ENCODE data around the gene MYOG. TPM values are rescaled to one million over a fixed set of nuclear protein-coding genes. Genes with fewer than 3 reads are reported as not detected.

The MYOG gene
- total and polyA plus RNA-seq, 2 of the 13 experiments (the other 11 are each of a cell fraction or from before 2014, with no cell fraction given), result not detected

DNA sequence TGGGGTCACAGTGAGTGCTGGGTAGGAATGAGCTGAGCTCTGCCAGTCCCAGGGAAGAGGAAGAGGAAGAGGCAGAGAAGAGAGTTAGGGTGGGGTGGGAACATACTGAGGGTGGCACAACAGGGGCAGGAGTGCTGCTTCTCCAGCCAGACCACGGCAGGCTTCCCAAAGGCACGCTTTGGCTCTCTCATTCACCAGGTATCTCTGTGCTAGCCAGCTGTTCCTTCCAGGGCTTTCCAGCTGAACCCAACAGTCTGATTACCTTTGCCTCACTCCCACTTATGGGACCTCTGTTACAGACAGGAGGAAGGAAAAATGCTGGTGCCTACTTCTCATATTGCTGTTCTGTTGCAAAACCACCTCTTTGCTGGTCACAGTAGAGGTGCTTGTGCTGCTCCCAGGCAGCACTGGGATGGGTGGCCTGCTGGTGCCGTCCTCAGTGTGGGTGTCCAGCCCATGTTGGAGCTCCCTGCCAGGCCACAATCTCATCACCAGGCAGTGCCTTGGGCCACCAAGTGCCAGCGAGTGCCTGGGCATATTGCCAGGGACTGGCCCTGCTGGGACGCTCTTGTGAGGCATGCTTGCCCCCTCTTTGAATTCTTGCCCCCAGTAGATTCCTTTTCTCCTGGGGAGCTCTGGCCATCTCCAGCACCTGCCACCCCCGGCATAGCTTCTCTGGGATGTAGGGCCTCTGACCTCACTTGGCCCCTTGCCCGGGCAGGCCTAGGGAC, 43.9 kb upstream of the MYOG start:
- Histone ChIP-seq H3K27me3 (ENCODE audit: control insufficient read depth in 1 of 2, insufficient read depth in 2 of 2, low read length in 2 of 2) (peaks cover 7 to 30% of the 10 kb centered on the region in 2 experiments; a peak in 4 of 5 replicates), H3K27ac (ENCODE audit: extremely low read length, insufficient read depth, low read length) (no peak overlapping the region), H3K4me1 (ENCODE audit: insufficient read depth, low read length) (peaks cover 23% of the 10 kb centered on the region; the same call in 1 of the 2 replicates), H2AFZ (ENCODE audit: low read length) (no peak overlapping the region), H3K79me2 (ENCODE audit: insufficient read depth, low read length) (no peaks in the 10 kb centered on the region), H3K4me3 (replicated peaks in 1 of 3; ENCODE audit: insufficient read depth in 1 of 3, low read depth in 2 of 3, low read length in 3 of 3) (no peak overlapping the region), H3K9me3 (ENCODE audit: low read length) (no peaks in the 10 kb centered on the region), H3K36me3 (replicated peaks in 1 of 2; ENCODE audit: control insufficient read depth in 1 of 2, insufficient read depth in 2 of 2, low read length in 2 of 2) (no peaks in the 10 kb centered on the region), H3K4me2 (ENCODE audit: low read depth, low read length) (no peak overlapping the region), H3K9ac (ENCODE audit: insufficient read depth, low read depth, low read length) (no peak overlapping the region), H4K20me1 (ENCODE audit: insufficient read depth, low read length) (no peaks in the 10 kb centered on the region)
- WGBS (ENCODE audit: low lambda C conversion rate), result 12% methylated on average over 5 of the region's 7 CpGs
- in situ Hi-C loops (cut with HindIII; ENCODE audit: extremely low pct_ligation_motif_present, low pct_unique_long_range_greater_than_20kb), result no loop called here
- intact Hi-C loops (cut with micrococcal nuclease; ENCODE audit: unreplicated experiment), result no loop called here
- ATAC-seq, result no peak
- no TSS peak for BruUV-seq (replicated peaks)
- ChIA-PET POLR2A (no interaction called here), CTCF (ENCODE audit: low intra/inter-chr PET ratio, low total read pairs) (no interaction called here)
- no peak for DNase-seq (ENCODE audit: low spot score)
- FAIRE-seq, result no peak
- TF ChIP-seq ZNF883 (CRISPR knock-in tag; IDR thresholded peaks at IDR 0.05; ENCODE audit: not compliant biosample characterization) (no peak), TSC22D2 (CRISPR knock-in tag; IDR thresholded peaks at IDR 0.05; ENCODE audit: borderline replicate concordance) (no peak)

DNA sequence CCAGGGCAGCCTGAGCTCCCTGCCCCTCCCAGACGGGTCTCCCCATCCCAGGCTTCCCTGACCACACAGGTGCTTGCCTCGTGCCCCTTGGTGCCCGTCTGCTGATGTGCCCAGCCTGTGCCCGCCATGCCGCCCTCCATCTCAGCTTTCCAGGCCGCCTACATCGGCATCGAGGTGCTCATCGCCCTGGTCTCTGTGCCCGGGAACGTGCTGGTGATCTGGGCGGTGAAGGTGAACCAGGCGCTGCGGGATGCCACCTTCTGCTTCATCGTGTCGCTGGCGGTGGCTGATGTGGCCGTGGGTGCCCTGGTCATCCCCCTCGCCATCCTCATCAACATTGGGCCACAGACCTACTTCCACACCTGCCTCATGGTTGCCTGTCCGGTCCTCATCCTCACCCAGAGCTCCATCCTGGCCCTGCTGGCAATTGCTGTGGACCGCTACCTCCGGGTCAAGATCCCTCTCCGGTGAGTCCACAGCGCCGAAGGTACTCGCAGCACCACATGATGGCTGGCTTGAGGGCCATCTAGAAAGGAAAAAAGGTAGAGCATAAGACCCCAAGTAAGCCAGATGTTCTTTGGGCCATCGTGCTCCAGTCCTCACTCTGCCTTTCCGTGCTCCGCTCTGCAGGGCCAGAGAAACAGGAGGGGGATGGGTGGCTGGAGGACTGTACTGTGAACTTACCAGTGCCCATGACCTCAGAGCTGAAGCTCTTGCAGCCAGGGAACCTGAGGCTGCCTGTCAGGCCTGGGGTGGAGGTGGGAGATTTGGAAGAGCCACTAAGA, 43.1 kb upstream of the MYOG start:
- 48% methylated on average over 18 of the region's 29 CpGs for WGBS (ENCODE audit: low lambda C conversion rate)
- Histone ChIP-seq H4K20me1 (ENCODE audit: insufficient read depth, low read length) (no peaks in the 10 kb centered on the region), H3K4me2 (ENCODE audit: low read depth, low read length) (no peak overlapping the region), H2AFZ (ENCODE audit: low read length) (no peak overlapping the region), H3K4me3 (replicated peaks in 1 of 3; ENCODE audit: insufficient read depth in 1 of 3, low read depth in 2 of 3, low read length in 3 of 3) (no peak overlapping the region), H3K27ac (ENCODE audit: extremely low read length, insufficient read depth, low read length) (no peak overlapping the region), H3K4me1 (ENCODE audit: insufficient read depth, low read length) (peaks cover 23% of the 10 kb centered on the region; the same call in 1 of the 2 replicates), H3K9ac (ENCODE audit: insufficient read depth, low read depth, low read length) (no peak overlapping the region), H3K79me2 (ENCODE audit: insufficient read depth, low read length) (no peaks in the 10 kb centered on the region), H3K9me3 (ENCODE audit: low read length) (no peaks in the 10 kb centered on the region), H3K27me3 (ENCODE audit: control insufficient read depth in 1 of 2, insufficient read depth in 2 of 2, low read length in 2 of 2) (peaks cover 7 to 30% of the 10 kb centered on the region in 2 experiments; a peak in 4 of 5 replicates), H3K36me3 (replicated peaks in 1 of 2; ENCODE audit: control insufficient read depth in 1 of 2, insufficient read depth in 2 of 2, low read length in 2 of 2) (no peaks in the 10 kb centered on the region)
- CTCF ChIA-PET (ENCODE audit: low intra/inter-chr PET ratio, low total read pairs), result no interaction called here
- ATAC-seq (peak; percentile 36), DNase-seq (ENCODE audit: low spot score) (no peak), FAIRE-seq (no peak)
- in situ Hi-C loops (cut with HindIII; ENCODE audit: extremely low pct_ligation_motif_present, low pct_unique_long_range_greater_than_20kb), result no loop called here
- 0 out of 2 replicates have a peak, but pooled peaks have one; percentile 27 for TF ChIP-seq HNRNPL (IDR thresholded peaks at IDR 0.05; ENCODE audit: low read depth, low read length)
- no peak for TF ChIP-seq EED (CRISPR knock-in tag; IDR thresholded peaks at IDR 0.05)
- no peak for TF ChIP-seq BHLHE40 (IDR thresholded peaks at IDR 0.05; ENCODE audit: low read length)
- TF ChIP-seq, protein P1, sequence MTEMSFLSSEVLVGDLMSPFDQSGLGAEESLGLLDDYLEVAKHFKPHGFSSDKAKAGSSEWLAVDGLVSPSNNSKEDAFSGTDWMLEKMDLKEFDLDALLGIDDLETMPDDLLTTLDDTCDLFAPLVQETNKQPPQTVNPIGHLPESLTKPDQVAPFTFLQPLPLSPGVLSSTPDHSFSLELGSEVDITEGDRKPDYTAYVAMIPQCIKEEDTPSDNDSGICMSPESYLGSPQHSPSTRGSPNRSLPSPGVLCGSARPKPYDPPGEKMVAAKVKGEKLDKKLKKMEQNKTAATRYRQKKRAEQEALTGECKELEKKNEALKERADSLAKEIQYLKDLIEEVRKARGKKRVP (CRISPR knock-in tag; IDR thresholded peaks at IDR 0.05), result no peak
- no peak for TF ChIP-seq TAF1 (CRISPR knock-in tag; IDR thresholded peaks at IDR 0.05)
- TF ChIP-seq KDM3A (CRISPR knock-in tag; IDR thresholded peaks at IDR 0.05; ENCODE audit: low read depth), result no peak
- TF ChIP-seq ZKSCAN8 (CRISPR knock-in tag; IDR thresholded peaks at IDR 0.05; ENCODE audit: borderline replicate concordance), result no peak
- no peak for TF ChIP-seq PREB (CRISPR knock-in tag; IDR thresholded peaks at IDR 0.05)
- no peak for TF ChIP-seq ZNF431 (CRISPR knock-in tag; IDR thresholded peaks at IDR 0.05; ENCODE audit: borderline replicate concordance, low read depth)
- POLR2A ChIA-PET, result no interaction called here
- intact Hi-C loops (cut with micrococcal nuclease; ENCODE audit: unreplicated experiment), result no loop called here
- BruUV-seq (replicated peaks), result no TSS peak
